Measurements from ENCODE around the gene NHERF1. TPM values are rescaled to one million over a fixed set of nuclear protein-coding genes. Genes with fewer than 3 reads are reported as not detected.

Gene NHERF1
- total and polyA plus RNA-seq, 2 of the 13 experiments (the other 11 are each of a cell fraction or from before 2014, with no cell fraction given) = 169 to 269 TPM

DNA sequence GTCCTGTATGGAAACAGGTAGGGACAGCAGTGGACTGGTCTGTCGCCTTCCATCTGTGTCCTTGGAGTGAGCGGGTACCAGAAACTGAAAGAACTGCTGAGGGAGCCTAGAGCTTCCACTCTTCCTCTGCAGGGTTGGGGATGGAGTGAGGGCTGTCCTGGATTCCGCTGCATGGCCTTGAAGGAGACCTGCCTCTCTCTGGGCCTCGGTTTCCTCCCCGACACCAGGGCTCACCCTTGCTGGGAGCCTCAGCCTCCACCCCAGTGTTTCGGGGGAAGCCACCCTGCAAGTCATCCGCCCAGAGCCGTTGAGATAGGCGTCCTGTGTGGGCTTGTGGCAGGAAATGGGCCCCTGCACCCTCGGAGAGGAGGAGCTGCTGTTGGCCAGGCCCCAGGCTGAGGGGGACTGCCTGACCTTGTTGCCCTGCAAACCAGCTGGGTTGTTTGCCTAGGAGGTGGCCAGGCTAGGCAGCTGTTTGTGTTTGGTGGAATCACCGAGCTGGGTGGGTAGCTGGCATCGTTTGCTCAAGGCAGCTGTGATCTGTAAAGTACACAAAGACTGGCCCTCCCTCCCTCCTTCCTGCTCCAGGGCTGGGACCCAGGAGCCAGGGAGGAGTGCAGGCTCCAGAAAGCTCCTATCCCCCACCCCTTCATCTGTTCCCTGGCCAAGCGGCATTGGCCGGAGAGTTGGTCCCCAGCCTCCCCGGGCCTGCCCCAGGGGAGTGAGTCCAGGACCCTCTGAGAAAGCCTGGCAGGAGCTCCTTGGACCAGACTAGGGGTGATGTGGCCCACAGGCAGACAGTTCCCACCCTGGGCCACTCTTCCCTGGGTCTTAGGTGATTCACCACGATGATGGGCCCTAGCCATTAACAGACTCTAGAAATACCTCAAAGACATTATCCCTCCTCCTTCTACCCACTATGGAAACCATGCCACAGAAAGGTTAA is 10.1 kb upstream of the NHERF1 start (continued):
- TF ChIP-seq ZSCAN20 (CRISPR knock-in tag; IDR thresholded peaks at IDR 0.05; ENCODE audit: borderline replicate concordance) (no peak), ATF5 (CRISPR knock-in tag; IDR thresholded peaks at IDR 0.05; ENCODE audit: low read depth) (no peak), AGO1 (IDR thresholded peaks at IDR 0.05; ENCODE audit: low read depth, low read length, poor library complexity, severe bottlenecking) (no peak), ARHGAP35 (CRISPR knock-in tag; IDR thresholded peaks at IDR 0.05; ENCODE audit: borderline replicate concordance) (no peak), WIZ (CRISPR knock-in tag; IDR thresholded peaks at IDR 0.05) (no peak), ZNF619 (CRISPR knock-in tag; IDR thresholded peaks at IDR 0.05) (no peak), NCOA5 (CRISPR knock-in tag; IDR thresholded peaks at IDR 0.05) (no peak), TCF7 (IDR thresholded peaks at IDR 0.05; ENCODE audit: low read depth) (no peak; the same call in 1 of the 2 replicates), RNF2 (conservative IDR thresholded peaks at IDR 0.05; ENCODE audit: low read depth) (no peak), KDM1A (CRISPR knock-in tag; IDR thresholded peaks at IDR 0.05) (no peak), FOSL2 (CRISPR knock-in tag; IDR thresholded peaks at IDR 0.05) (peak; percentile 72), ZNF337 (CRISPR knock-in tag; IDR thresholded peaks at IDR 0.05; ENCODE audit: borderline replicate concordance, low read depth) (no peak), MXI1 (IDR thresholded peaks at IDR 0.05; ENCODE audit: borderline replicate concordance, low read depth, low read length) (no peak), ZNF10 (CRISPR knock-in tag; IDR thresholded peaks at IDR 0.05; ENCODE audit: borderline replicate concordance, low read depth) (no peak), HCFC1 (IDR thresholded peaks at IDR 0.05; ENCODE audit: low read depth, low read length) (no peak), ZNF282 (IDR thresholded peaks at IDR 0.05; ENCODE audit: partially characterized antibody) (no peak), ZNF629 (CRISPR knock-in tag; conservative IDR thresholded peaks at IDR 0.05) (0 out of 2 replicates have a peak, but pooled peaks have one; percentile 7), ZNF124 (CRISPR knock-in tag; IDR thresholded peaks at IDR 0.05) (no peak), RELA (CRISPR knock-in tag; IDR thresholded peaks at IDR 0.05) (no peak), MXD1 (CRISPR knock-in tag; IDR thresholded peaks at IDR 0.05) (peak; percentile 50; the same call in 1 of the 2 replicates), REL (CRISPR knock-in tag; conservative IDR thresholded peaks at IDR 0.05) (no peak), ZBTB34 (CRISPR knock-in tag; IDR thresholded peaks at IDR 0.05) (peak; percentile 98), ZNF616 (CRISPR knock-in tag; IDR thresholded peaks at IDR 0.05; ENCODE audit: low read depth) (peak; percentile 55; the same call in 1 of the 2 replicates), ONECUT2 (CRISPR knock-in tag; IDR thresholded peaks at IDR 0.05) (no peak; the same call in 1 of the 2 replicates)
- TF ChIP-seq, protein P1, sequence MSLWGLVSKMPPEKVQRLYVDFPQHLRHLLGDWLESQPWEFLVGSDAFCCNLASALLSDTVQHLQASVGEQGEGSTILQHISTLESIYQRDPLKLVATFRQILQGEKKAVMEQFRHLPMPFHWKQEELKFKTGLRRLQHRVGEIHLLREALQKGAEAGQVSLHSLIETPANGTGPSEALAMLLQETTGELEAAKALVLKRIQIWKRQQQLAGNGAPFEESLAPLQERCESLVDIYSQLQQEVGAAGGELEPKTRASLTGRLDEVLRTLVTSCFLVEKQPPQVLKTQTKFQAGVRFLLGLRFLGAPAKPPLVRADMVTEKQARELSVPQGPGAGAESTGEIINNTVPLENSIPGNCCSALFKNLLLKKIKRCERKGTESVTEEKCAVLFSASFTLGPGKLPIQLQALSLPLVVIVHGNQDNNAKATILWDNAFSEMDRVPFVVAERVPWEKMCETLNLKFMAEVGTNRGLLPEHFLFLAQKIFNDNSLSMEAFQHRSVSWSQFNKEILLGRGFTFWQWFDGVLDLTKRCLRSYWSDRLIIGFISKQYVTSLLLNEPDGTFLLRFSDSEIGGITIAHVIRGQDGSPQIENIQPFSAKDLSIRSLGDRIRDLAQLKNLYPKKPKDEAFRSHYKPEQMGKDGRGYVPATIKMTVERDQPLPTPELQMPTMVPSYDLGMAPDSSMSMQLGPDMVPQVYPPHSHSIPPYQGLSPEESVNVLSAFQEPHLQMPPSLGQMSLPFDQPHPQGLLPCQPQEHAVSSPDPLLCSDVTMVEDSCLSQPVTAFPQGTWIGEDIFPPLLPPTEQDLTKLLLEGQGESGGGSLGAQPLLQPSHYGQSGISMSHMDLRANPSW (CRISPR knock-in tag; IDR thresholded peaks at IDR 0.05; ENCODE audit: borderline replicate concordance) = no peak
